Measurements from ENCODE around the gene USP6NL.
A peak's percentile ranks its signal among the peaks of the same experiment; 100 is the strongest.
"Not testable (repeated sequence)": the region's sequence is repeated elsewhere in the genome, so short reads cannot be mapped to it uniquely, and the experiment has no call there.

Gene USP6NL

GRCh38 chr10:11440250-11441150 is 170.9 kb downstream of the USP6NL start:
- DNase-seq: no peak

DNA sequence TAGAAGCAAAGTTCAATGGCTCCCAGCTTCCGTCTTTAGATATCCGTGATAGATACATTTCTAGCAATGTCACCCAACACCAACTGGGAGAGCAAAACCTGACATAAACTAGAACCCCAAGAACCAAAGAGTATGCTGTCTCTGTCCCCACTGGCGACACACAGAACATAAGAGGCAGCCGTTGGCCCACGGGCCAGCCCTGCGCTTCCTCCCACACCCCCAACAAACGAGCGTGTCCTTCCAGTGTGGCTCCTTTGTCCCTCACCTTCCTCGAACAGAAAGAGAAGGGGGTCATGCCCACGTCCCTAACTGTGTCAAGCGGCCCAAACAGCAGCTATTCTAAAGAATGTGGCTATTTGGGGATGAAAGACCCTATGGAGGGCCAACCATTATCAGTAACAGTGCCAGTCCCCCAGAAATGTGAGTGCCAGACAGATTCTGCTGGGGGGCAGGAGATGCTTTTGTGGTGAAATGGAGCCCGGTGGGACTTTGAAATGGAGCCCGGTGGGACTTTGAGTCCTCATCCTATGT is 171.9 kb downstream of the USP6NL start:
- DNase-seq: no peak

- DNase-seq: no peak
Measured at GRCh38 chr10:11437391-11438142, 173.9 kb downstream of the USP6NL start.

DNA sequence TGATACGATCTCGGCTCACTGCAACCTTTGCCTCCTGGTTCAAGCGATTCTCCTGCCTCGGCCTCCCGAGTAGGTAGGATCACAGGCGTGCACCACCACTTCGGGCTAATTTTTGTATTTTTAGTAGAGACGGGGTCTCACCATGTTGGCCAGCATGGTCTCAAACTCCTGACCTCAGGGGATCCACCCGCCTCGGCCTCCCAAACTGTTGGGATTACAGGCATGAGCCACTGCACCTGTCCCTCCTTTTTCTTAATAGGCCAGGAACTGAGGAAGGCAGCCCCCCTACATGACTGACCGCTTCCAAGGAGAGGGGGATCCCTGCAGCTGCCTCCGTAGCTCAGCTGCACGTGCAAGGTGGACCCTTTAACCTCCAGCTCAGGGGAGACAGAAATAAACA is 175.0 kb downstream of the USP6NL start:
- not testable (repeated sequence) for DNase-seq

- DNase-seq: no peak
Measured at GRCh38 chr10:11435581-11435981, 175.9 kb downstream of the USP6NL start.

DNA sequence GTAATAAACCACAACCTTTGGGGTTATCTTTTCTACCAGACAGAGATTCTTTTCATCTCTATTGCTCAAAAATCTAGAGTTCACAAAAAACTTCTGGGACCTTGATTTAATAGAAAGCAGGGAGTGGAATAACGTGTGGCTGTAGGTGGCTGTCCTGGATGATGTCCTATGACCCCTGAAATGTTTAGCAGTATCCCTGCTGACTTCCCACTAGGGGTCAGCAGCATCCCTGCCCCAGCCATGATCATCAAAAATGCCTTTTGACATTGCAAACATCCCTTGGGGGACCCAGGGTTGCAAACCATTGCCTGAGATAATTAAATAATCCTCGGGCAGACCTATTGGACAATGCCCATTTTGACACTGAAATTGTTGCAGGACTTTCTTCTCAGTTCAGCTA is 177.1 kb downstream of the USP6NL start:
- DNase-seq: no peak

GRCh38 chr10:11433657-11434056 is 177.8 kb downstream of the USP6NL start:
- no peak for DNase-seq

GRCh38 chr10:11431216-11431555 is 180.3 kb downstream of the USP6NL start:
- DNase-seq: no peak

DNA sequence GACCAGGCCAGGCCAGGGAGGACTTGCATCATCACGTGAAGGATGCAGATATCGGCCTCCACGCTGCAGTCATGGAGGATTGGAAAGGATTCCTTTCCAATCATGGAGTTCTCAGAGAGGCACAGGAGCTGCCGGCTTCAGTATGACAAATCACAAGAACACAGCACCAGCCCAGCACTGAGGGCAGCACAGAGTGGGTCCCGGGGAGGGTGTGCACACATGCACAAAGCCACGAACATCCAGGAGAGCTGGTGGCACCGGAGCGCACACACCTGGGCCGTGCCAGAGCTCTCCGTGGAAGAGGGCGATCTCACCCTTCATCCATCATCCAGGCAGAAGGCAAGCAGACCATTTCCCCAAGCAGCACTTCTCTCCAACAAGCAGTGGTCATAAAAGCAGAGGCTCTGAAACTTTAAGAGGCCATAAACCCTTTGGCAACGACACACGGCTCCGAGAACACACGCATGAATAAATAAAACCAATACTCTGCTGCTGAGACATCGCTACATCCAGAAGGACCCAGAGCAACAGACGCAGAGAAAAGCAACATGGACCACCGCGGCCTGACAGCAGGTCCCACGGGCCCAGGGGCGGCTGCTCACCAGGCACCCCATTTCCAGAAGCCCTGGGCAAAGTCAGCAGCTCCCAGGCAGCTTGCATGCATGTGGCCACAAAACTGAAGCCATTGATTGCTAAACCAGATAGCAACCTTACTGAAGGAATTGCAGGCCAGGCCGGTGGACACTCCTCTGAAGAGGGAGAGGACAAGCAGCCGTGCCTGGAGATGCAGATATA is 180.8 kb downstream of the USP6NL start:
- no peak for DNase-seq

DNA sequence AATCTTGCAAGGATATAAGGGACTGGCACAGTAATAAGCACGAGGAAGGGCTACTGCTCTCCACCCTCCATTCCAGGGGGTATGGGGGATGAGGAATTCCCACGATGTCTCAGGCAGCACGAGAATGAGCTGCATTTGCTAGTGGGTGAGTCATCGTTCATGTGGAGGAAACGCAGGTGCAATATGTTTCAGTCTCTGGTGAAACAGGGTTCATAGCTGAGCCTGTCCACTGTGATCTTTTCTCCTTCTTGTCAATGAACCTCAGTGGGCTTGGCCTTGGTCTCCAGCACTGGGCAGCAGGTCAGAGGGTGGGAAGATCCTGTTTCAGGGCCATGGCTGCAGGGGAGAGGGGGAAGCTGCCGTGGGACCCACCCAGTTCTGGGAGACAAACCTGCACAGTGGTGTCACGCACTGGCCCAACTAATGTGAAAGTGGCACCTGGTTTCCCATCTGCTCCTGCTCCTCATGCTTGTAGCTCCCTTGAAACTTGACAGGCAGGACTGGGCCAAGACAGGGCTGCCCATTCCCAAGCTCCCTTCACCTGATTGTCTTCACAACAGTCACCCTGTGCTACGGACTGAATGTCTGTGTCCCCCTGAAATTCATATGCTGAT is 181.9 kb downstream of the USP6NL start:
- DNase-seq: no peak

DNA sequence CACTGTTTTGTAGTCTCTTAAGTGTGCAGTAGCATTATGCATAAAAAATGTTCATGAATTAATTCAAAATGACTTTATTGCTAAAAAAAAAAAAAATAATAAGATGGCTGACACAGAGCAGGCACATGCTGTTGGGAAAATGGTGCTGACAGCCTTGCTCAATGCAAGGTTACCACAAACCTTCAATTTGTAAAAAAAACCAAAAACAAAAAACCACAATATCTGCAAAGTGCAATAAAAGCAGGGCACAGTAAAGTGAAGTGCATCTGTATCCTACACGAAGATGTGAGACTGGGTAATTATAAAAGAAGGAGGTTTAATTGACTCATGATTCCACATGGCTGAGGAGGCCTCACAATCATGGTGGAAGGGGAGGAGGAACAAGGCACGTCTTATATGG is 185.8 kb downstream of the USP6NL start:
- no peak for DNase-seq

DNA sequence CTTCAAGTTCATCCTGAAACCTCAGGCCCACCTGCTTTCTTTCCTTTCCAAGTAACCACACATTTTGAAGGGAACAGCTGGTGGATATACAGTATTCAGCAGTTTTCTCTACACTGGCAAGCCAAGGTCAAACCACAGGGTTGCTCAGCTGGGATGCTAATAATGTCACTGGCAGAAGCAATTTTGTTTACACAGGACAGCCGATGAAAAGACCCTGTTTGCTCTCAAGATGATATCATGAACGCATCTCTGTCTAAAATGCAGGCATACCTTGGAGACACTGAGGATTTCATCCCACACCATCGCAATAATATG is 186.2 kb downstream of the USP6NL start:
- DNase-seq: no peak

- no peak for DNase-seq
Measured at GRCh38 chr10:11424456-11425295, 186.8 kb downstream of the USP6NL start.

DNA sequence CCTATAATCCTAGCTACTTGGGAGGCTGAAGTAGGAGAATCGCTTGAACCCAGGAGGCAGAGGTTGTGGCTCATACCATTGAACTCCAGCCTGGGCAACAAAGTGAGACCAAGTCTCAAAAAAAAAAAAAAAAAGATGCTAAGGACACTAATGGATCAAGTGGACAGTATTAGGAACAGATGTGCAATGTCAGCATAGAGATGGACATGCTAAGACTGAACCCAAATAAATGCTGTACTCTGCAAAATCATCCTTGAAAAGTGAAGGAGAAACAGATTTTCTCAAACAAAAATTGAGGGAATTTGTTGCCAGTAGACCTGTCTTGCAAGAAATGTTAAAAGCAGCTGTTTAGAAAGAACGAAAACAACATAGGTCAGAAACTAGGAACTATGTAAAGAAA is 194.5 kb downstream of the USP6NL start:
- no peak for DNase-seq

- no peak for DNase-seq
Measured at GRCh38 chr10:11415095-11415494, 196.4 kb downstream of the USP6NL start.

GRCh38 chr10:11414314-11415038 is 197.0 kb downstream of the USP6NL start:
- no peak for DNase-seq

GRCh38 chr10:11411926-11412545 is 199.4 kb downstream of the USP6NL start:
- DNase-seq: no peak

GRCh38 chr10:11409357-11409756 is 202.1 kb downstream of the USP6NL start:
- no peak for DNase-seq

DNA sequence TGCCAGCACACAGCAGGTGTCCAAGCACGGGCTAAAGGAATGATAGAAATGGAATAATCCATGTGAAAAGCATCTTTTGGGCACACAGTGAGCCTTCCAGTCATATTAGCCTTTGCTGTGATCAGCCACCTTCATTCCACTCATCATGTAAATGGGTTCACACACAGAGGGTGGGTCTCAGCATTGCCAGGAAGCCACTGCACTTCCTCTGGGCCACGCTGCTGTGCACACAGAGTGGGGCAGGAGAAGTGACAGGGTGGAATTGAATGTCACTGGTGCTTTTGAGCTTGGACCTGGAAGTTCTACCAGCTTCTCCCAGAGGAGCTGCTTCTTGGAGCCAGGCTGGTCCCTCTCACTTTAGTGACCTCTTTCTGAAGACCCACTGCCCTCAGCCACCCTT is 203.5 kb downstream of the USP6NL start:
- no peak for DNase-seq

DNA sequence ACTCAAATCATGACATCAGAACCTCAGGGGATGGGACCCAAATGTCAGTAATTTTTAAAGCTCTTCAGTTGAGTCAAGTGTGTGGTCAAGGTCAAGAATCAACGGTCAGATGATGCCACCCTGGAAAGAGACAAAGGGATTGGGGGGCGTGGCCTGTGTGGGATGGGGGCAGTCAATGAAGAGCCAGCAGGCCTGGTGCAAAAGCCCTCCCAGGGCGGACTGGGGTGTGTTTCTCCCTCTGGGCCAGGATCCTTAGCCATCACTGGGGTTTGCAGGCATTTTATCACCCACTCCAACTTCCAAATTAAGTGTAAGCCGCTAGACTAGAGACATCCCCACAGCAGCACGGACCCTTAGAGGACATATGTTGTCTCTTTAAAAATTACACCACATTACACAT is 204.7 kb downstream of the USP6NL start:
- DNase-seq: no peak

- peak; percentile 10 for DNase-seq
Measured at GRCh38 chr10:11404901-11405300, 206.5 kb downstream of the USP6NL start.

All from NCI-H2107 (cell line).